CD1c-positive myeloid dendritic cell (primary cell): ENCODE results near the gene FASTK.
"Not testable (repeated sequence)": the region's sequence is repeated elsewhere in the genome, so short reads cannot be mapped to it uniquely, and the experiment has no call there.

Experiments
- DNase-seq: peaks from one replicate; pipeline ENCODE4 v3.0.0-alpha.2; 2016; ENCODE audit errors: extremely low spot score

Gene FASTK

DNA sequence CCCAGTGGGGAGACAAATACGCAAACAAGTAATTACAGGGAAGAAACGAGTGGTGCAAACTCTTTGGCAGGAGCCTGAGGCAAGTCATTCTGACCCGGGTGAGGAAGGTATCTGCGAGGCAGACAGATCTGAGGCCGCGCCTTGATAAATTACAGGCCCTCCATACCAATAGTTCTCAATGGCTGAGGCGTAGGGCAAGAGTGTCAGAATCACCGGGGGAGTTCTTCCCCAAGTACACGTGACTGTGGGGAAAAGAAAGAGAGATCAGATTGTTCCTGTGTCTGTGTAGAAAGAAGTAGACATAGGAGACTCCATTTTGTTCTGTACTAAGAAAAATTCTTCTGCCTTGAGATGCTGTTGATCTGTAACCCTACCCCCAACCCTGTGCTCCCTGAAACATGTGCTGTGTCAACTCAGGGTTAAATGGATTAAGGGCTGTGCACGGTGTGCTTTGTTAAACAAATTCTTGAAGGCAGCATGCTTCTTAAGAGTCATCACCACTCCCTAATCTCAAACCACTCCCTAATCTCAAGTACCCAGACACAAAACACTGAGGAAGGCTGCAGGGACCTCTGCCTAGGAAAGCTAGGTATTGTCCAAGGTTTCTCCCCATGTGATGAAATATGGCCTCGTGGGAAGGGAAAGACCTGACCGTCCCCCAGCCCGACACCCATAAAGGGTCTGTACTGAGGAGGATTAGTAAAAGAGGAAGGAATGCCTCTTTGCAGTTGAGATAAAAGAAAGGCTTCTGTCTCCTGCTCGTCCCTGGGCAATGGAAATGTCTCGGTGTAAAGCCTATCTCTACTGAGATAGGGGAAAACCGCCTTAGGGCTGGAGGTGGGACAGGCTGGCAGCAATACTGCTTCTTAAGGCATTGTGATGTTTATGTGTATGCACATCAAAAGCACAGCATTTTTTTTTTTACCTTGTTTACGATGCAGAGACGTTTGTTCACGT lies 53.6 kb downstream of the FASTK start:
- not testable (repeated sequence) for DNase-seq
